IMR-90 (cell line): ENCODE results near the gene CD46. TPM values are rescaled to one million over a fixed set of nuclear protein-coding genes. Genes with fewer than 3 reads are reported as not detected.

ENCODE experiments used
- ATAC-seq: fragments of 200-7000 bp; cut with Tn5 transposase; 2 replicates; pipeline ENCODE4 v1.9.1; 2020; ENCODE audit warnings: low read depth, mild to moderate bottlenecking, moderate library complexity
- BruUV-seq: library from RNA; stranded (reverse); fragments of 400-500 nt; replicated peaks from 2 replicates; lab custom pipeline; 2021; lab: Mats Ljungman, UMichigan
- CTCF ChIA-PET: fragments of 300-600 bp; formaldehyde crosslinking; extraction: SDS; loops from one replicate; lab custom pipeline; 2021; ENCODE audit warnings: antibody characterized with exemption; lab: Yijun Ruan, JAX
- POLR2A ChIA-PET: fragments of 300-600 bp; sonication (Branson Sonifier 250); formaldehyde crosslinking; loops from one replicate; lab custom pipeline; 2022; ENCODE audit warnings: antibody characterized with exemption; ENCODE audit not compliant: unreplicated experiment; lab: Charles Lee
- DNase-seq: peaks from one replicate; pipeline ENCODE4 v3.0.0; 2013
- H2AFZ ChIP-seq: replicated peaks from 2 replicates; pipeline ENCODE3; 2013; ENCODE audit warnings: low read length, mild to moderate bottlenecking; ENCODE audit not compliant: poor library complexity
- H2AK5ac ChIP-seq: 2 replicates; pipeline ENCODE4 v1.6.1; 2013; ENCODE audit warnings: low read depth, low read length, inconsistent platforms
- H2AK9ac ChIP-seq: replicated peaks from 2 replicates; pipeline ENCODE3; 2013; ENCODE audit warnings: mild to moderate bottlenecking, low read depth, low read length, moderate library complexity; ENCODE audit not compliant: poor library complexity
- H2BK120ac ChIP-seq: 2 replicates; pipeline ENCODE4 v1.6.1; 2013; ENCODE audit warnings: low read depth, low read length, inconsistent platforms
- H2BK15ac ChIP-seq: 3 replicates; pipeline ENCODE4 v1.6.1; 2013; ENCODE audit warnings: low read depth, low read length, inconsistent platforms
- H2BK20ac ChIP-seq: 2 replicates; pipeline ENCODE4 v1.6.1; 2013; ENCODE audit warnings: low read depth, mild to moderate bottlenecking, inconsistent platforms, low read length, moderate library complexity
- H2BK5ac ChIP-seq: 2 replicates; pipeline ENCODE4 v1.6.1; 2013; ENCODE audit warnings: mild to moderate bottlenecking, low read depth, low read length, inconsistent platforms; ENCODE audit not compliant: poor library complexity, severe bottlenecking
- H3K14ac ChIP-seq: replicated peaks from 2 replicates; pipeline ENCODE4 v1.6.1; 2013; ENCODE audit warnings: low read depth, low read length, inconsistent platforms
- H3K18ac ChIP-seq: 2 replicates; pipeline ENCODE4 v1.6.1; 2013; ENCODE audit warnings: low read depth, low read length, control low read depth
- H3K23ac ChIP-seq: 2 replicates; pipeline ENCODE4 v1.6.1; 2013; ENCODE audit warnings: low read depth, low read length, inconsistent platforms
- H3K27ac ChIP-seq: 2 replicates; pipeline ENCODE4 v1.5.1; 2013; ENCODE audit warnings: mild to moderate bottlenecking, control low read depth, low read length; ENCODE audit not compliant: insufficient read depth
- H3K27me3 ChIP-seq: 2 replicates; pipeline ENCODE4 v1.6.1; 2013; ENCODE audit warnings: low read length; ENCODE audit not compliant: control insufficient read depth, insufficient read depth
- H3K36me3 ChIP-seq: 2 replicates; pipeline ENCODE4 v1.6.1; 2013; ENCODE audit warnings: low read length, mixed read lengths; ENCODE audit not compliant: control insufficient read depth, insufficient read depth
- H3K4ac ChIP-seq: 2 replicates; pipeline ENCODE4 v1.6.1; 2013; ENCODE audit warnings: low read depth, low read length, inconsistent platforms
- H3K4me1 ChIP-seq: 2 replicates; pipeline ENCODE4 v1.6.1; 2013; ENCODE audit warnings: low read length, mixed read lengths; ENCODE audit not compliant: control insufficient read depth, insufficient read depth
- H3K4me2 ChIP-seq: 2 replicates; pipeline ENCODE4 v1.6.1; 2013; ENCODE audit warnings: low read depth, mild to moderate bottlenecking, control low read depth, low read length, moderate library complexity
- H3K4me3 ChIP-seq: 2 replicates; pipeline ENCODE4 v1.5.1; 2013; ENCODE audit warnings: low read depth, mild to moderate bottlenecking, control low read depth, low read length, moderate library complexity; ENCODE audit not compliant: insufficient read depth
- H3K56ac ChIP-seq: 2 replicates; pipeline ENCODE4 v1.6.1; 2013; ENCODE audit warnings: low read length, inconsistent platforms; ENCODE audit not compliant: insufficient read depth; ENCODE audit errors: extremely low read depth
- H3K79me1 ChIP-seq, 2 experiments: 2 replicates each; pipeline ENCODE4 v1.6.1; 2013; ENCODE audit warnings: low read length in 2 of 2, inconsistent platforms in 1 of 2, low read depth in 1 of 2
- H3K9ac ChIP-seq: 2 replicates; pipeline ENCODE4 v1.6.1; 2013; ENCODE audit warnings: low read depth, low read length, control low read depth
- H3K9me1 ChIP-seq: 2 replicates; pipeline ENCODE4 v1.6.1; 2013; ENCODE audit warnings: low read length, inconsistent platforms; ENCODE audit not compliant: insufficient read depth
- H3K9me3 ChIP-seq: 2 replicates; pipeline ENCODE4 v1.6.1; 2013; ENCODE audit warnings: low read length; ENCODE audit not compliant: control insufficient read depth, insufficient read depth
- H4K20me1 ChIP-seq: 2 replicates; pipeline ENCODE4 v1.6.1; 2013; ENCODE audit warnings: low read length, inconsistent platforms; ENCODE audit not compliant: insufficient read depth
- H4K5ac ChIP-seq: 2 replicates; pipeline ENCODE4 v1.6.1; 2013; ENCODE audit warnings: mild to moderate bottlenecking, low read depth, low read length, control low read depth
- H4K8ac ChIP-seq, 2 experiments: 2 replicates each; pipeline ENCODE4 v1.6.1; 2013; ENCODE audit warnings: low read depth in 2 of 2, low read length in 2 of 2, control low read depth in 1 of 2, inconsistent platforms in 1 of 2
- H4K91ac ChIP-seq: 2 replicates; pipeline ENCODE4 v1.6.1; 2013; ENCODE audit warnings: low read depth, low read length, inconsistent platforms; ENCODE audit not compliant: insufficient read depth
- CHD1 ChIP-seq: IDR thresholded peaks from 2 replicates; pipeline ENCODE4 v1.6.1; 2012; ENCODE audit warnings: low read depth, low read length, improper control_type of control experiment
- POLR2A ChIP-seq: IDR thresholded peaks from 2 replicates; pipeline ENCODE4 v1.6.1; 2012; ENCODE audit warnings: mild to moderate bottlenecking, low read depth, low read length
- WGBS, 2 experiments: methylation state at CpG; one replicate each; pipeline versions ENCODE4 v1.1.5 to v1.1.7; 2013; ENCODE audit warnings: missing lambda C conversion rate in 2 of 2; ENCODE audit not compliant: insufficient read length in 1 of 2; ENCODE audit errors: extremely low coverage in 2 of 2; 5-methylcytosine and 5-hydroxymethylcytosine counted together
- dilution Hi-C: fragments of 300-500 bp; cut with HindIII; formaldehyde crosslinking; loops from one replicate; pipeline ENCODE4 v1.14.3; 2018; ENCODE audit warnings: low sequenced_read_pairs; ENCODE audit not compliant: unreplicated experiment
- in situ Hi-C: fragments of 300-500 bp; cut with MboI; formaldehyde crosslinking; loops from 3 replicates; pipeline ENCODE4 v1.14.3; 2019; ENCODE audit warnings: low sequenced_read_pairs, inconsistent platforms, mixed read lengths
- intact Hi-C: fragments of 100-400 bp; cut with micrococcal nuclease; formaldehyde crosslinking; loops from 2 replicates; pipeline ENCODE4 v1.10.0; 2022
- polyA plus RNA-seq, 3 experiments: library from polyadenylated mRNA; depleted of rRNA; stranded (reverse); fragments of >200 nt; gene quantifications; 2 replicates each; pipeline ENCODE4 v1.2.3, GENCODE V29; 2012; ENCODE audit warnings: low replicate concordance in 1 of 3
- total RNA-seq: library from RNA; depleted of rRNA; stranded (reverse); fragments of >200 nt; gene quantifications from 2 replicates; pipeline ENCODE4 v1.2.3, GENCODE V29; 2012
- TF ChIP-seq, protein P1 (sequence below): fragments of 150-350 bp; IDR thresholded peaks from 2 replicates; pipeline ENCODE4 v1.6.1; 2017; ENCODE audit warnings: mild to moderate bottlenecking, antibody characterized with exemption, low read length, low read depth

CD46 gene
- total and polyA plus RNA-seq, 2 of the 4 experiments (the other 2 are of a cell fraction), result 37.1 to 82.0 TPM

DNA sequence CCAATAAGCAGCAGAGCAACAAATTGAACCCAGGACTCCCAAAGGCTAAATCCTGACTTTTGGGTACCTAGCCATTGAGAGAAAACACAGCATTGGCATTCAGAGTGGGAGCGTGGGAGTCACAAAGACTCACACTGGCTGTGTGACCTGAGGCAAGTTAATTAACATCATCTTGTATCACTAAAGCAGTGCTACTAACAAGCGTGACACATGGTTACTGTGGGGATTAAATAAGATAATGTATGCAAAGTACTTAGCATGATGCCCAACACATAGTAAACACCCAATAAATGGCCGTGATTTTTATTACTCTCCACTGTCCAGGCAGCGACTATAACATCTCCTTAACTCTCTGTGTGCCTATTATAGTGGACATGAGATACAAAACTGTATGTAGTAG lies 85.8 kb downstream of the CD46 start:
- H3K36me3 ChIP-seq, result no peaks in the 10 kb centered on the region
- H3K4me3 ChIP-seq, result no peak overlapping the region
- no peak overlapping the region for H3K4me2 ChIP-seq
- no peak overlapping the region for H3K14ac ChIP-seq
- intact Hi-C loops (no loop called here), dilution Hi-C loops (no loop called here), in situ Hi-C loops (no loop called here)
- no peaks in the 10 kb centered on the region for H3K27me3 ChIP-seq
- no peak overlapping the region for H2BK5ac ChIP-seq
- no peak for ATAC-seq
- no peaks in the 10 kb centered on the region for H3K9me3 ChIP-seq
- H2AK9ac ChIP-seq, result no peak overlapping the region
- no peak overlapping the region for H2BK120ac ChIP-seq
- H3K23ac ChIP-seq, result no peak overlapping the region
- H2AFZ ChIP-seq, result no peak overlapping the region
- H3K9me1 ChIP-seq, result peaks cover 4% of the 10 kb centered on the region
- H4K8ac ChIP-seq, result no peak overlapping the region
- H3K4ac ChIP-seq, result no peak overlapping the region
- no peak for DNase-seq
- no peak overlapping the region for H2BK20ac ChIP-seq
- ChIA-PET POLR2A (interaction anchor here (0.7 kb wide), 1 partner anchor 12 kb away, joined by 5 read pairs; no protein-coding TSS in a partner anchor), CTCF (interaction anchor here (0.9 kb wide), 1 partner anchor 10 kb away, joined by 6 read pairs; no protein-coding TSS in a partner anchor)
- no peak overlapping the region for H2AK5ac ChIP-seq
- no peak overlapping the region for H3K27ac ChIP-seq
- no TSS peak for BruUV-seq
- H4K20me1 ChIP-seq, result no peaks in the 10 kb centered on the region
- no peak overlapping the region for H4K5ac ChIP-seq
- TF ChIP-seq, protein P1, sequence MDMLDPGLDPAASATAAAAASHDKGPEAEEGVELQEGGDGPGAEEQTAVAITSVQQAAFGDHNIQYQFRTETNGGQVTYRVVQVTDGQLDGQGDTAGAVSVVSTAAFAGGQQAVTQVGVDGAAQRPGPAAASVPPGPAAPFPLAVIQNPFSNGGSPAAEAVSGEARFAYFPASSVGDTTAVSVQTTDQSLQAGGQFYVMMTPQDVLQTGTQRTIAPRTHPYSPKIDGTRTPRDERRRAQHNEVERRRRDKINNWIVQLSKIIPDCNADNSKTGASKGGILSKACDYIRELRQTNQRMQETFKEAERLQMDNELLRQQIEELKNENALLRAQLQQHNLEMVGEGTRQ, result no peak
- TF ChIP-seq CHD1 (no peak), POLR2A (no peak)
- H4K91ac ChIP-seq, result no peak overlapping the region
- no peak overlapping the region for H3K56ac ChIP-seq
- no peak overlapping the region for H3K9ac ChIP-seq
- peaks cover 3 to 17% of the 10 kb centered on the region in 2 experiments; a peak in 2 of 4 replicates for H3K79me1 ChIP-seq
- WGBS, 2 experiments, result no CpG with 5 or more reads among the region's 4 CpGs
- no peaks in the 10 kb centered on the region; the same call in 1 of the 2 replicates for H3K4me1 ChIP-seq
- no peak overlapping the region for H3K18ac ChIP-seq
- no peak overlapping the region for H2BK15ac ChIP-seq
